ENCODE measurements around the gene SIL1.
"Not testable (repeated sequence)": the region's sequence is repeated elsewhere in the genome, so short reads cannot be mapped to it uniquely, and the experiment has no call there.

DNA sequence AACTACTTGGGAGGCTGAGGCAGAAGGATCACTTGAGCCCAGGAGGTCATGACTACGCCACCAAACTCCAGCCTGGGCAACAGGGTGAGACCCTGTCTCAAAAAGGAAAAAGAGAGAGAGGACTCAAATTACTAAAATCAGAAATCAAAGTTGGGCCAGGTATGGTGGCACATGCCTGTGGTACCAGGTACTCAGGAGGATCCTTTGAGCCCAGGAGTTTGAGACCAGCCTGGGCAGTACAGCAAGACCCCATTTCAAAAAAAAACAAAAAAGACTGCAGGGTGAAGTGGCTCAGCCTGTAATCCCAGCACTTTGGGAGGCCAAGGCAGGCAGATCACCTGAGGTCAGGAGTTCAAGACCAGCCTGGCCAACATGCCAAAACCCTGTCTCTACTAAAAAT, 23.8 kb downstream of the SIL1 start:
- TF ChIP-seq POLR2AphosphoS5 (IDR thresholded peaks at IDR 0.05; ENCODE audit: low read depth, low read length); POLR2A (IDR thresholded peaks at IDR 0.05; ENCODE audit: low read depth, low read length); TAF1 (IDR thresholded peaks at IDR 0.05; ENCODE audit: borderline replicate concordance, low read depth, low read length): not testable (repeated sequence)
